K562 (cell line): Measurements from ENCODE around the gene TSSK2. TPM values are rescaled to one million over a fixed set of nuclear protein-coding genes. Genes with fewer than 3 reads are reported as not detected.

Experiments
- CHD2 ChIP-seq: IDR thresholded peaks from 2 replicates; pipeline ENCODE4 v1.6.1; 2011; ENCODE audit warnings: low read depth, low read length
- GATAD2A ChIP-seq: fragments of 450-650 bp; IDR thresholded peaks from 2 replicates; pipeline ENCODE4 v1.6.1; 2017
- GTF2A2 ChIP-seq: IDR thresholded peaks from 2 replicates; pipeline ENCODE4 v1.6.1; 2016; ENCODE audit warnings: mild to moderate bottlenecking, missing genetic modification characterization, missing compliant biosample characterization
- HSF4 ChIP-seq: fragments of 250-450 bp; sonication (Bioruptor Pico); IDR thresholded peaks from 2 replicates; pipeline ENCODE4 v2.1.2; 2022; ENCODE audit warnings: mild to moderate bottlenecking, moderate library complexity, borderline replicate concordance
- JUN ChIP-seq, 2 experiments: sonication (generic) in 1 of 2; formaldehyde crosslinking in 1 of 2; IDR thresholded peaks; 2 replicates each; pipeline versions ENCODE4 v1.6.1 to v1.8.0; 2012 to 2022; ENCODE audit warnings: borderline replicate concordance in 2 of 2, mild to moderate bottlenecking in 2 of 2, improper control_type of control experiment in 1 of 2, low read depth in 1 of 2, low read length in 1 of 2, missing genetic modification reagents in 1 of 2
- KDM5B ChIP-seq: fragments of 200-600 bp; sonication (generic); IDR thresholded peaks from 2 replicates; pipeline ENCODE4 v1.6.1; 2012; ENCODE audit warnings: low read depth, mild to moderate bottlenecking, moderate library complexity, low read length, control low read depth, inconsistent platforms; ENCODE audit not compliant: insufficient replicate concordance
- KHSRP ChIP-seq: fragments of 450-650 bp; IDR thresholded peaks from 2 replicates; pipeline ENCODE4 v1.6.1; 2017
- NEUROD1 ChIP-seq: fragments of 150-350 bp; IDR thresholded peaks from 2 replicates; pipeline ENCODE4 v1.6.1; 2014; ENCODE audit warnings: borderline replicate concordance, low read length, low read depth; ENCODE audit not compliant: partially characterized antibody
- NR4A1 ChIP-seq, 2 experiments: fragments of 250-450 bp in 1 of 2; fragments of 450-650 bp in 1 of 2; sonication (Bioruptor Pico) in 1 of 2; IDR thresholded peaks; 2 replicates each; pipeline versions ENCODE4 v1.4.0 to v1.6.1; 2016 to 2020; ENCODE audit warnings: mild to moderate bottlenecking in 2 of 2, missing compliant biosample characterization in 1 of 2, missing genetic modification characterization in 1 of 2, moderate library complexity in 1 of 2
- PHB ChIP-seq: fragments of 250-450 bp; sonication (Bioruptor Pico); IDR thresholded peaks from 2 replicates; pipeline ENCODE4 v1.5.0; 2021
- PHTF2 ChIP-seq: fragments of 250-450 bp; sonication (Bioruptor Pico); IDR thresholded peaks from 2 replicates; pipeline ENCODE4 v1.5.0; 2021; ENCODE audit warnings: mild to moderate bottlenecking
- POLR2A ChIP-seq: fragments of 450-650 bp; conservative IDR thresholded peaks from 2 replicates; pipeline ENCODE4 v1.6.1; 2016
- RBM39 ChIP-seq: fragments of 200-400 bp; formaldehyde crosslinking; optimal IDR thresholded peaks from 2 replicates; pipeline ENCODE3; 2018; ENCODE audit warnings: low read depth, low read length
- RHOXF2B ChIP-seq: fragments of 250-450 bp; sonication (Bioruptor Pico); conservative IDR thresholded peaks from 2 replicates; pipeline ENCODE4 v1.5.1; 2021
- SETDB1 ChIP-seq: IDR thresholded peaks from one replicate; pipeline ENCODE4 v1.6.1; 2012; ENCODE audit warnings: low read length, control low read depth, inconsistent platforms
- SIN3A ChIP-seq, 2 experiments: fragments of 150-350 bp in 1 of 2; IDR thresholded peaks; 2 replicates each; pipeline ENCODE4 v1.6.1; 2011 to 2016; ENCODE audit warnings: borderline replicate concordance in 2 of 2, low read depth in 2 of 2, low read length in 2 of 2, mild to moderate bottlenecking in 2 of 2, moderate library complexity in 2 of 2; ENCODE audit not compliant: control insufficient read depth in 1 of 2
- TAF1 ChIP-seq: IDR thresholded peaks from 2 replicates; pipeline ENCODE4 v1.6.1; 2011; ENCODE audit warnings: mild to moderate bottlenecking, low read length, moderate library complexity; ENCODE audit not compliant: insufficient read depth, control insufficient read depth, severe bottlenecking; ENCODE audit errors: extremely low read depth
- TCFL5 ChIP-seq: fragments of 250-450 bp; sonication (Bioruptor Pico); conservative IDR thresholded peaks from 2 replicates; pipeline ENCODE4 v1.6.1; 2021; ENCODE audit warnings: mild to moderate bottlenecking, moderate library complexity, matching md5 sums
- ZNF583 ChIP-seq: fragments of 250-450 bp; sonication (Bioruptor Pico); IDR thresholded peaks from 2 replicates; pipeline ENCODE4 v1.4.0; 2020
- polyA plus RNA-seq, 8 experiments: library from polyadenylated mRNA; depleted of rRNA in 4 of 8; stranded (reverse) in 5 of 8; unstranded in 3 of 8; fragments of >200 nt; fragmentation: Nextera tagmentation in 2 of 8; fragmentation: Illumina TruSeq in 1 of 8; extraction: Ambion mirVana in 2 of 8; extraction: Trizol in 1 of 8; gene quantifications; 2 replicates each; pipeline versions ENCODE4 v1.2.1 to v1.2.3, GENCODE V29; 2011 to 2014; ENCODE audit warnings: inconsistent platforms in 1 of 8, missing spikeins in 1 of 8
- total RNA-seq, 7 experiments: library from RNA; depleted of rRNA in 6 of 7; stranded (reverse); fragments of >200 nt in 6 of 7; fragmentation: Illumina TruSeq in 2 of 7; extraction: Trizol in 2 of 7; gene quantifications; 2 replicates each; pipeline versions ENCODE4 v1.2.1 to v1.2.3, GENCODE V29; 2011 to 2021; ENCODE audit warnings: low replicate concordance in 1 of 7
- TF ChIP-seq, protein P1 (sequence below): fragments of 450-650 bp; formaldehyde crosslinking; IDR thresholded peaks from 2 replicates; pipeline ENCODE4 v1.4.0; 2022; ENCODE audit warnings: mild to moderate bottlenecking, moderate library complexity
- TF ChIP-seq, protein P2 (sequence below): fragments of 250-450 bp; sonication (Bioruptor Pico); IDR thresholded peaks from 2 replicates; pipeline ENCODE4 v1.4.0; 2020; ENCODE audit warnings: mild to moderate bottlenecking, moderate library complexity
- TF ChIP-seq, protein P3 (sequence below): sonication (generic); formaldehyde crosslinking; IDR thresholded peaks from 2 replicates; pipeline ENCODE4 v1.8.1; 2023; ENCODE audit warnings: mild to moderate bottlenecking, missing genetic modification reagents, moderate library complexity
- TF ChIP-seq, protein P4 (sequence below), 2 experiments: fragments of 450-650 bp in 1 of 2; sonication (generic) in 1 of 2; formaldehyde crosslinking in 1 of 2; IDR thresholded peaks in 1 of 2; conservative IDR thresholded peaks in 1 of 2; 2 replicates each; pipeline versions ENCODE4 v1.6.1 to v1.8.1; 2016 to 2023; ENCODE audit warnings: mild to moderate bottlenecking in 2 of 2, moderate library complexity in 2 of 2, inconsistent platforms in 1 of 2, missing genetic modification reagents in 1 of 2

The TSSK2 gene
- total and polyA plus RNA-seq, 9 of the 15 experiments (the other 6 are each of a cell fraction or from before 2014, with no cell fraction given) = 0.04 TPM; not detected in 8

DNA sequence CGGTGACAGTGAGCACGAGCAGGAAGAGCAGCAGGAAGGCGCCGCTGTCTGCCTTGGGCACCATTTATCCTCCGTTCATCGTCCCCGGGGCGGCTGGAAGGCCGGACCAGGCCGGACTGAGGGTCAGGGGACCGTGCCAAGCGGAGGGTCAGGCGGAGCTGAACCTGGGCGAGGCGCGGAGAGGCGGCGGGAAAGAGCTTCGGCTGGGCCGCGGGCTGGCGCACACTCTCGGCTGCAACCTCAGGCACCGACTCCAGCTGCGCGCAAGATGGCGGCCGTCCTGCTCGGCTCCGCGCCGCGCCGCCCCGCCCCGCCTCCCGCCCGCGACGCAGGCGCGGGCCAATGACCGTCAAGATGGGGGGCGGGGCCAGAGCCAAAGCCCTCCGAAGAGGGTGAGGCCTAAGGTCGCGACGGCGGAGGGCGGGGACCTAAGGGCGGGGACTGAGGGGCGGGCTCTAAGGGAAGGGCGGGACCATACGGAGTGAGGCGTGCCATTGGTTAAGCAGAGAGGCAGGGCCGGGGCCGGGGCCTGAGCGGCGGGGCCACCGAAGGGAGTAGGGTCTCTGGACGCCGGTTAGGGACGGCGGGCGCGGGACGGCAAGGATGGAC lies 8.9 kb upstream of the TSSK2 start, which contains the start of gene DGCR2 (continued):
- TF ChIP-seq SIN3A (IDR thresholded peaks at IDR 0.05; ENCODE audit: borderline replicate concordance in 2 of 2, control insufficient read depth in 1 of 2, low read depth in 2 of 2, low read length in 2 of 2) (peak; percentile 93 to 97), POLR2A (peak; percentile 98), NEUROD1 (peak; percentile 51), KHSRP (no peak), GATAD2A (peak; percentile 62; the same call in 1 of the 2 replicates), RBM39 (no peak), PHB (CRISPR knock-in tag) (0 out of 2 replicates have a peak, but pooled peaks have one; percentile 20), PHTF2 (CRISPR knock-in tag) (no peak), NR4A1 (CRISPR knock-in tag; IDR thresholded peaks at IDR 0.05) (peak; percentile 80; the same call in 1 of the 2 replicates), NR4A1 (tag; IDR thresholded peaks at IDR 0.05) (peak; percentile 70; the same call in 1 of the 2 replicates), TCFL5 (CRISPR knock-in tag) (no peak), JUN (IDR thresholded peaks at IDR 0.05; ENCODE audit: borderline replicate concordance, low read depth, low read length) (peak; percentile 54; the same call in 1 of the 2 replicates), JUN (CRISPR knock-in tag; IDR thresholded peaks at IDR 0.05; ENCODE audit: borderline replicate concordance) (no peak), HSF4 (CRISPR knock-in tag) (no peak; the same call in 1 of the 2 replicates), RHOXF2B (CRISPR knock-in tag) (peak; percentile 75; the same call in 1 of the 2 replicates), ZNF583 (CRISPR knock-in tag) (peak; percentile 94), GTF2A2 (tag) (peak; percentile 79; the same call in 1 of the 2 replicates), TAF1 (peak; percentile 96), CHD2 (peak; percentile 58), SETDB1 (no peak), KDM5B (peak; percentile 96)
- TF ChIP-seq, protein P1, sequence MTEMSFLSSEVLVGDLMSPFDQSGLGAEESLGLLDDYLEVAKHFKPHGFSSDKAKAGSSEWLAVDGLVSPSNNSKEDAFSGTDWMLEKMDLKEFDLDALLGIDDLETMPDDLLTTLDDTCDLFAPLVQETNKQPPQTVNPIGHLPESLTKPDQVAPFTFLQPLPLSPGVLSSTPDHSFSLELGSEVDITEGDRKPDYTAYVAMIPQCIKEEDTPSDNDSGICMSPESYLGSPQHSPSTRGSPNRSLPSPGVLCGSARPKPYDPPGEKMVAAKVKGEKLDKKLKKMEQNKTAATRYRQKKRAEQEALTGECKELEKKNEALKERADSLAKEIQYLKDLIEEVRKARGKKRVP (CRISPR knock-in tag) = peak; percentile 69; the same call in 1 of the 2 replicates
- TF ChIP-seq, protein P2, sequence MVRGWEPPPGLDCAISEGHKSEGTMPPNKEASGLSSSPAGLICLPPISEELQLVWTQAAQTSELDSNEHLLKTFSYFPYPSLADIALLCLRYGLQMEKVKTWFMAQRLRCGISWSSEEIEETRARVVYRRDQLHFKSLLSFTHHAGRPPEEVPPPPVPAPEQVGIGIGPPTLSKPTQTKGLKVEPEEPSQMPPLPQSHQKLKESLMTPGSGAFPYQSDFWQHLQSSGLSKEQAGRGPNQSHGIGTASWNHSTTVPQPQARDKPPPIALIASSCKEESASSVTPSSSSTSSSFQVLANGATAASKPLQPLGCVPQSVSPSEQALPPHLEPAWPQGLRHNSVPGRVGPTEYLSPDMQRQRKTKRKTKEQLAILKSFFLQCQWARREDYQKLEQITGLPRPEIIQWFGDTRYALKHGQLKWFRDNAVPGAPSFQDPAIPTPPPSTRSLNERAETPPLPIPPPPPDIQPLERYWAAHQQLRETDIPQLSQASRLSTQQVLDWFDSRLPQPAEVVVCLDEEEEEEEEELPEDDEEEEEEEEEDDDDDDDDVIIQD (CRISPR knock-in tag) = peak; percentile 93
- TF ChIP-seq, protein P3, sequence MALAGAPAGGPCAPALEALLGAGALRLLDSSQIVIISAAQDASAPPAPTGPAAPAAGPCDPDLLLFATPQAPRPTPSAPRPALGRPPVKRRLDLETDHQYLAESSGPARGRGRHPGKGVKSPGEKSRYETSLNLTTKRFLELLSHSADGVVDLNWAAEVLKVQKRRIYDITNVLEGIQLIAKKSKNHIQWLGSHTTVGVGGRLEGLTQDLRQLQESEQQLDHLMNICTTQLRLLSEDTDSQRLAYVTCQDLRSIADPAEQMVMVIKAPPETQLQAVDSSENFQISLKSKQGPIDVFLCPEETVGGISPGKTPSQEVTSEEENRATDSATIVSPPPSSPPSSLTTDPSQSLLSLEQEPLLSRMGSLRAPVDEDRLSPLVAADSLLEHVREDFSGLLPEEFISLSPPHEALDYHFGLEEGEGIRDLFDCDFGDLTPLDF (CRISPR knock-in tag) = peak; percentile 97
- TF ChIP-seq, protein P4, sequence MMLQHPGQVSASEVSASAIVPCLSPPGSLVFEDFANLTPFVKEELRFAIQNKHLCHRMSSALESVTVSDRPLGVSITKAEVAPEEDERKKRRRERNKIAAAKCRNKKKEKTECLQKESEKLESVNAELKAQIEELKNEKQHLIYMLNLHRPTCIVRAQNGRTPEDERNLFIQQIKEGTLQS (IDR thresholded peaks at IDR 0.05) = no peak
- TF ChIP-seq, protein P4 (CRISPR knock-in tag; conservative IDR thresholded peaks at IDR 0.05) = 0 out of 2 replicates have a peak, but pooled peaks have one; percentile 23
